Kidney glomerular epithelial cell (primary cell): ENCODE measurements around the gene YTHDF2.
"Not testable (repeated sequence)": the region's sequence is repeated elsewhere in the genome, so short reads cannot be mapped to it uniquely, and the experiment has no call there.

Source experiments
- DNase-seq: peaks from one replicate; lab custom pipeline; 2025; lab: John Stamatoyannopoulos, UW

YTHDF2 gene

DNA sequence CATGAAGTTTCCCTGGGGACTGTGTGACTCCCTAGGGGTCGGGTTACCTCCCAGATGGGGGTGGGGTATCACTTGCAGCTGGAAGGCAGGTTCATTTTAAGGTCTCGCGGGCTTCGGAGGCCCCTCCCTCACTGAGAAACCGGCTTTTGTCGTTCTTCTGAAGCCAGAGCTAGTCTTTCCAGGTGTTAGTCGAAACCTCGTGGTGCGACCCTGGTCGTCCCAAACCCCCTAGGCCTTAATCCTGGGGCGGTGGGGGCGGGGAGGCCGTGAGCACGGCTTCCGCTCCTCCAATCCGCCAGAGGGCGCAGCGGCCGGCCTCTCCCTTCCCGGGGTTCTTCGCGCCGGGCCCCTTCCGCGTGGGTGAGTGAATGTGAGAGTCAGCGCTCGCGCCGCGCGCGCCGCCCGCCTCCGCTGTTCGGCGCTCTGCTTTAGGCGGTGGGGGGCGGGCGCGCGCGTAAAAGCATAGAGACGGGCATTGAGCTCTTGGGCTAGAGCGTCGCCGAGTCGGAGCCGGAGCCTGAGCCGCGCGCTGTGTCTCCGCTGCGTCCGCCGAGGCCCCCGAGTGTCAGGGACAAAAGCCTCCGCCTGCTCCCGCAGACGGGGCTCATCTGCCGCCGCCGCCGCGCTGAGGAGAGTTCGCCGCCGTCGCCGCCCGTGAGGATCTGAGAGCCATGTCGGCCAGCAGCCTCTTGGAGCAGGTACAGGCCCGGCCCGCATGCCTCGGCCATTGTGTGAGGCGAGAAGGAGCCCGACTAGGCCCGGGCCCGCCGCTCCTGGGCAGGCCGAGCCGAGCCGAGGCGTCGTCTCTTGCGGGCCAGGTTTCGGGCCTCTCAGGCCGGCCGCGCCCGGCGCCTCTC is at the start of gene YTHDF2:
Gene YTHDF2 (plus strand): TSS at position 491 of the 857 bp plus-strand sequence. CDS start 181 bp downstream, at position 672.
- DNase-seq, result peak; percentile 95

GRCh38 chr1:28691627-28692026 is 45.1 kb upstream of the YTHDF2 start:
- DNase-seq, result not testable (repeated sequence)

DNA sequence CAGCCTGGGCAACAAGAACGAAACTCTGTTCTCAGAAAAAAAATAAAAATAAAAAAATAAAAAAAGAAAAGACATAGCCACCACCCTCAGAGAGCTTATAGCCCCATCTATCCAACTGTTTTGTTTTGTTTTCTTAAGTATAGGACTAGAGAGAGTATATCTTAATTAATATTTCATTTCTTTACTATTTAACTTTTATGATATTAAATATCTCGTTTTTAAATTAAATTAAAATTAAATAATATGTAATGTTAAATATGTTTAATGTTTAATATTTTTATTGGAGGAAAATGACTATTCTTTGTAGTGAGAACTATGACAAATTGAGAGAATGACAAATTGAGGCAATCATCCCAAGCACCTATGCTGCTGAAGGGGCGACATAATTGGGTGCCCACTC is 33.1 kb upstream of the YTHDF2 start:
- no peak for DNase-seq

DNA sequence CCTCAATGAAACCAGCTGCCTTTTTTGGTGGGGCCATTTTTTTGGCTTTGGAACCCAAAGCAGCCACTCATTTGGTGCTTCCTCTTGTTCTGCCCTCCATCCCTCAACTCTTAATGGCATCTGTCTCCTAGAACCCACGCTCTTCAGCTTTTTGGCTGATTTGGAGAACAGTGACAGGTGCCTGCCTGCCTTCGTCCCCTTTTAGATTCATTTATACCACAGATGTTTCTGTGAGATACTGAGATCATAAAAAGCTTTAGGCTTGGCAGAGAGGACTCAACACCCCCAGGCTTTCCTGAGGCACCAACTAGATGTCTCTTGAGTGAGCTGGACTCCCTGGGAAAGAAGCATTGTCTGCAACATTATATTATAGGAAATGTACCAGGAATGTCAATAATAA is 20.4 kb upstream of the YTHDF2 start:
- no peak for DNase-seq

DNA sequence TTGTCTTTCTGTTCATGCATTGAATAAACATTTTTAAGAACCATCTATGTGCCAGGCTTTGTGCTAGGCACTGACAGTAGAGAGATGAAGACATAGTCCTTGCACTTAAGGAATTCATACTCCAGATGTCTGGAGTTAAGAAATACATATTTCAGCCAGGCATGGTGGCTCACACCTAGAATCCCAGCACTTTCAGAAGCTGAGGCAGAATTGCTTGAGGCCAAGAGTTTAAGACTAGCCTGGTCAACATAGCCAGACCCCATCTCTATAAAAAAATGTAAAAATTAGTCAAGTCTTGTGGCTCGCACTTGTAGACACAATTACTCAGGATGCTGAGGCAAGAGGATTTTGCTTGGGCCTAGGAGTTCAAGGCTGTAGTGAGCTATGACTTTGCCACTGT is 18.6 kb upstream of the YTHDF2 start:
- DNase-seq, result no peak

- DNase-seq, result no peak
Measured at GRCh38 chr1:28718586-28719331, 18.0 kb upstream of the YTHDF2 start.

- no peak for DNase-seq
Measured at GRCh38 chr1:28719332-28719619, 17.5 kb upstream of the YTHDF2 start.

DNA sequence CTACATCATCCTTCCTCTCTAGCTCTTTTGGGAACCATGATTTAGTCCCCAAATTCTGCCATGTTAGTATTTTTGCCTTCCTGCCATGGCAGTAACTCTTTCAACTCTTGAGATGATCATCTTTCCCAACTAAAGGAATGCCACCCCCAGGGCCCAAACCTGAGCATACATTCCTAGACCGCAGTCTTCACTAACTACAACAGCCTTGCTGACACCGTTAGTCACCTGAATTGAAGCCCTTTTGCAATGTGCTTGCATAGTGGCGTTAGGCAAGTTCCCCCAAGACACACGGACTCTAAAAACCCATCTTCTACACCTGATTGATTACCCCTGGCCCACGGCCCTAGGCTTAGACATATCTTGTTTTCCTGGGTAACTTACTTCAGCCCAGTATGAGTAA is 16.4 kb upstream of the YTHDF2 start:
- no peak for DNase-seq

DNA sequence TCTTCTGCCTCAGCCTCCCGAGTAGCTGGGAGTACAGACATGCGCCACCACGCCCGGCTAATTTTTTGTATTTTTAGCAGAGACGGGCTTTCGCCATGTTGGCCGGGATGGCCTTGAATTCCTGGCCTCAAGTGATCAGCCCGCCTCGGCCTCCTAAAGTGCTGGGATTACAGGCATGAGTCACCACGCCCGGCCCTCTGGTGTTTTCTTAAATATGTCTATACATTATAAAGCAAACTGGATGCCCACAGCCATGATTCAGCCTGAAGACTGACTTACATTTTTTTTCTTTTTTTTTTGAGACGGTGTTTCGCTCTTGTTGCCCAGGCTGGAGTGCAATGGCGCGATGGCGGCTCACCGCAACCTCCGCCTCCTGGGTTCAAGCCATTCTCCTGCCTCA is 14.8 kb upstream of the YTHDF2 start:
- DNase-seq, result not testable (repeated sequence)

DNA sequence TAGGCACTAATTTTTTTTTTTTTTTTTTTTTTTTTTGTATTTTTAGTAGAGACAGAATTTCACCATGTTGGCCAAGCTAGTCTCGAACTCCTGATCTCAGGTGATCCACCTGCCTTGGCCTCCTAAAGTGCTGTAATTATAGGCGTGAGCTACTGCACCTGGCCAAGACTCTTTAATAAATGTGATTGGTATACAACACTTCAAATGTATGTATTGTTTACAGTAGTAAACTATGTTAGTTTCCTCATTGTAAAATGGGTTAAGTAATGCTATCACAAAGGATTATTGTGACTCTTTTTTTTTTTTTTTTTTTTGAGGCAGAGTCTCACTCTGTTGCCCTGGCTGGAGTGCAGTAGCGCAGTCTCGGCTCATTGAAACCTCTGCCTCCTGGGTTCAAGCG is 11.4 kb upstream of the YTHDF2 start:
- DNase-seq, result not testable (repeated sequence)

DNA sequence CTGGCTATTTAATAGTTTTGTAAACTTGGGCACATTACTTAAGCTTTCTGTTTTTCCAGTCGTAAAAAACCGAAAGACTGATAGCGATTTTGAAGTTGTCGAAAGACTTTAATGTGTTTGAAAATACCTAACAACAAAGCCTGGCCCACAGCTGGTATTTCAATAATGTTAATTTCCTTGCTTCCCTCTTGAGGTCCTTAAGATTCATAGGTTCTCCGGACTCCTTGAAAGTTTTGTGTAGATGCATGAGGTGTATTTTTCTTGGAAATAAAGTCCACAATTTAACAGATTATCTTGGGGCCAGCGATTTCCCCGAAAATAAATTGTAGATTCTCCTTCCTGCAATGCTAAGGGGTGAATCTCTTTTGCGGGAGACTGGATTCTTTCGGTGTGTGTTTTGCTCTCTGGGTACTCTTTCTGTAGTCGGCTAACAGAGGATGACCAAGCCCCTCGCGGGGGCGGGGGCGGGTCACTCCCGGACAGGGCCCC is 735 bp upstream of the YTHDF2 start:
- DNase-seq, result no peak

- peak; percentile 40 for DNase-seq
Measured at GRCh38 chr1:28737307-28738132, 780 bp downstream of the YTHDF2 start.

GRCh38 chr1:28740118-28740517 is 3.4 kb downstream of the YTHDF2 start:
- no peak for DNase-seq

DNA sequence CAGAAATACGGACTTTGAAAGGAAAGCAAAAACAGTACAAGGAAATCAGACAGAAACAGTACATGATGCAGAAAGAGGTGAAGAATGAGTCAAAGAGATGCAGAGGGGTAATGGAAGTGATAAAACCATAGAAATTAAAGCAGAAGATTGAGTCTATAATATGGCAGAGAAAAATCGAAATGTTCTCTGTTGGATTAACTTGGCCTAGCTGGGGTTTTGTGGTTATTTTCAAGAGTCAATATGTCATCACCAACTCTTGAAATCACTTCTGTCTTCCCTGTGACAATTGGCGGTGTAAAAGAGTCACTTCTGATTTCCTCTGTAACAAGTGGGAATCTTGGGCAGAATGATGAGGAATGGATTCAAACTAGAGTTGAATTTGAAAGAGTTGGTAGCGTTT is 7.4 kb downstream of the YTHDF2 start:
- DNase-seq, result no peak

GRCh38 chr1:28745653-28746173 is 9.0 kb downstream of the YTHDF2 start:
- no peak for DNase-seq

DNA sequence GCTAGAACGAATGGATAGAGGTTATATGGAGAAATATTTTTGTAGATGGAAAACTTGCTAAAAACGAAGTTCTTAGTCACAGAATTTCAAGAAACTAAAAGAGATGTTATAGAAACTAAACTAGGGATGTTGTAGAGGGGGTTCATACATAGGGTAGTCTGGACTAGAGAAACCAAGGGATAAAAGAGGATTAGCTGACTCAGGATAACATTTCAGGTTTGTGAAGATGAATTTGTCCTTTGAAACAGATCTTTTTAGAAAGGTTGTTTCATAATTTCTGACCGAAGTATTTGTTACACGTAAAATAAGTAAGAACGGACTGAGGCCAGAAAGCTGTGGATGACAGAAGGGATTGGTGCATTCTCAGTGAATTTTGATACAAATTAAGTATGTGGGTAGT is 13.6 kb downstream of the YTHDF2 start:
- no peak for DNase-seq

- not testable (repeated sequence) for DNase-seq
Measured at GRCh38 chr1:28750771-28751294, 14.1 kb downstream of the YTHDF2 start.

- DNase-seq, result peak; percentile 16
Measured at GRCh38 chr1:28751315-28752060, 14.7 kb downstream of the YTHDF2 start.

DNA sequence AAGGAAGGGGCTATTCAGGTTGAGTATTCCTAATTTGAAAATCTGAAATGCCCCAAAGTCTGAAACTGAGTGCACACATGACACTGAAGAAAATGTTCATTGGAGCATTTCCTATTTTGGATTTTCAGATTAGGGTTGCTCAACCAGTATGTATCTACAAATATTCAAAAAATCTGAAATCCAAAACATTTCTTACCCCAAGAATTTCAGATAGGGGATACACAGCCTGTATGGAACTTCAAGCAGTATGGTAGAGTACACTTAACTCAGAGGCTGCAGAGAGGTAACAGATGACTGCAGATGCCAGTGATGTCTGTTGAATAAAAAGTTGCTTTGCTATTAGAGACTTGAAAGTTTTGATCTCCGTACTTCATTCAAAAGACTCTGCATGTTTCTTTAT is 19.0 kb downstream of the YTHDF2 start:
- DNase-seq, result no peak

GRCh38 chr1:28756846-28757245 is 20.1 kb downstream of the YTHDF2 start:
- DNase-seq, result no peak

- no peak for DNase-seq
Measured at GRCh38 chr1:28758420-28758819, 21.7 kb downstream of the YTHDF2 start.
